Activated CD4-positive, alpha-beta memory T cell treated with anti-CD3 and anti-CD28 coated beads for 36 hours (primary cell): ENCODE data around the gene UCN. TPM values are rescaled to one million over a fixed set of nuclear protein-coding genes. Genes with fewer than 3 reads are reported as not detected.
"Not testable (repeated sequence)": the region's sequence is repeated elsewhere in the genome, so short reads cannot be mapped to it uniquely, and the experiment has no call there.

Source experiments
- CTCF ChIA-PET: fragments of 350-600 bp; sonication (Branson Sonifier 250); formaldehyde crosslinking; loops from one replicate; lab custom pipeline; 2021; ENCODE audit warnings: antibody characterized with exemption, inconsistent platforms; lab: Charles Lee
- POLR2A ChIA-PET: fragments of 350-600 bp; sonication (Branson Sonifier 250); formaldehyde crosslinking; loops from one replicate; lab custom pipeline; 2021; ENCODE audit warnings: antibody characterized with exemption; lab: Charles Lee
- DNase-seq: peaks from one replicate; pipeline ENCODE4 v3.0.0-alpha.2; 2020
- H3K27ac Mint-ChIP-seq: one replicate; pipeline ENCODE4 v1.8.0; 2021; ENCODE audit warnings: mixed read lengths
- H3K27me3 Mint-ChIP-seq: one replicate; pipeline ENCODE4 v1.8.0; 2021; ENCODE audit warnings: mixed read lengths
- H3K36me3 Mint-ChIP-seq: one replicate; pipeline ENCODE4 v1.8.0; 2021; ENCODE audit warnings: mixed read lengths
- H3K4me1 Mint-ChIP-seq: one replicate; pipeline ENCODE4 v1.8.0; 2021; ENCODE audit warnings: low read depth, mixed read lengths
- H3K4me3 Mint-ChIP-seq: one replicate; pipeline ENCODE4 v1.8.0; 2021; ENCODE audit warnings: mild to moderate bottlenecking, mixed read lengths
- H3K9me3 Mint-ChIP-seq: one replicate; pipeline ENCODE4 v1.8.0; 2021; ENCODE audit warnings: mixed read lengths
- intact Hi-C: fragments of 100-400 bp; cut with micrococcal nuclease; formaldehyde crosslinking; loops from one replicate; pipeline ENCODE4 v1.15.1; 2023
- total RNA-seq, 2 experiments: library from RNA; stranded (reverse); gene quantifications; one replicate each; pipeline ENCODE4 v1.2.3, GENCODE V29; 2021

Gene UCN, protein sequence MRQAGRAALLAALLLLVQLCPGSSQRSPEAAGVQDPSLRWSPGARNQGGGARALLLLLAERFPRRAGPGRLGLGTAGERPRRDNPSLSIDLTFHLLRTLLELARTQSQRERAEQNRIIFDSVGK
- 1 to 10 TPM; 1.8 to 1.9 TPM for total RNA-seq

DNA sequence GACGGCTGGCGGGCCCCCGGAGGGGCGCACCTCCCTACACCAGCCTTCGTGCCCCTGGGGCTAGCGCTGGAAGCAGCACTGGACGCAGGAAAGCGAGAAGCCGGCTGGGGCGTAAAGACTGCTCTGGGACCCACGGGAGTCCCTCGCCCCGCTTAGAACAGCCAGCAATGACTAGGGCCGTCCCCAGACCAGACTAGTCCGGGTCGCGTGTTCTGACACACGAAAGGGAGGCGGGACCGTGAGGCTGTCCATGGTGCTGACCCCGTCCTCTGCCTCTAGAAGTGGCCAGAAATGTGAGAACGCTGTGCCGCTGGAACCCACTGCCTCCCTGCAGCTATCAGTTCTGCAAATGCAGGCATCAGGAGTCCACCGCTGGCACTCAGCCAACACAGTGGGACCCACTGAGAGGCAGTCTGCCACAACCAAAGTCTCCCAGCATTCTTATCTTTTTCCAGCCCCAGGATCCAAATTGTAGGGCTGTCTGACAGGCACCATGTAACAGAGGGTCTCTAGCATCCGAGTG lies at the start of gene UCN:
TSS of gene UCN (minus strand) at position 87 of the 523 bp plus-strand sequence. CDS start 550 bp downstream, outside the sequence.
- intact Hi-C loops: no loop called here
- Mint-ChIP-seq H3K27ac (no peak within 1 kb of the TSS), H3K27me3 (peaks cover 20% of the 10 kb centered on the region), H3K9me3 (no peaks in the 10 kb centered on the region), H3K4me1 (peaks cover 8% of the 10 kb centered on the region), H3K4me3 (no peak within 1 kb of the TSS), H3K36me3 (peaks cover 28% of the 10 kb centered on the region)
- DNase-seq: no peak
- ChIA-PET CTCF (no interaction called here), POLR2A (no interaction called here)

DNA sequence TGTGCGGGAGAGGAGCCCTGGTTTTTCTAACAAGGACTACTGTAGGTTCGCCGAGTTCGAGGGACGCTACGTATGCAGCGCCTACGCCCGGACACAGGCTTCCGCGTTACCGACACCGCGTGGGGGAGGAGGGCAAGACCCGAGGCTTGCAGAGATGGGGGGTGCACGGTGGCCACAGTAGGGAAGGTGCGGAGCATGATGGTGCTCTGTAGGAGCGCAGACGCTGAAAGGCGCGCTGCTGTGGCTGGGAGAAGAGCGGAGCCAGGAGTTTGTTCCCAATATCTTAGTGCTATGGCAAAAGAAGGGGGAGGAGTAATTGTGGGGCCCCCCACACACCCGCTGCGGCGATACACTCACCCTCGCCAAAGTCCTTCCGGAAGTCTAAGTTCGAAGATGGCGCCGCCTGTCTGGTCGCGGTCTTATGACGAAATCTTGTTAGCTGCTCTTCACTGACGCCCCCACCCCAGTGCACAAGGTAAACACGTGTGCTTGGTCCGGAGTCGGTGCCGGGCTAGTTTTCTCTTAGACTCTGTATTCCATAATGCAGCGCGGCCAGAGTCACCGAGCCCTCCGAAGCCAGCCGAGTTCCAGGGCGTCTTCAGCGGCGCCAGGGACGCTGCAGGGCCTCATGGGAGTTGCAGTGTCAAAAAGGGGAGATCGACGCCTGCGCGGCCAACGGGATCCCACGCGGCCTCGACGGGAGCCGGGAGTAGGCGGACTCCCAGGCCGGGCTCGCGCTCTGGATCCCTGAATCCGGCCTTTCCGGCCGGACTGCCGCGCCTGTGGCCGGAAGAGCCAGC lies 48.3 kb upstream of the UCN start, which contains the start of gene GTF3C2:
TSS of gene GTF3C2 (minus strand) at position 383 of the 800 bp plus-strand sequence. CDS start 13,210 bp downstream, outside the sequence.
- Mint-ChIP-seq H3K9me3 (no peaks in the 10 kb centered on the region), H3K27me3 (no peaks in the 10 kb centered on the region), H3K4me1 (peaks cover 51% of the 10 kb centered on the region), H3K4me3 (peak within 1 kb of the TSS; percentile 98), H3K27ac (peak within 1 kb of the TSS; percentile 99), H3K36me3 (peaks cover 11% of the 10 kb centered on the region)
- DNase-seq: peak; percentile 96
- POLR2A ChIA-PET: interaction anchor here (0.7 to 2.9 kb wide), 8 partner anchors 9 to 306 kb away, joined by 3 to 27 read pairs (median 5); partner anchors contain the start of genes EIF2B4, MPV17, NRBP1 and PPM1G
- intact Hi-C loops: loop anchor here (1.0 to 2.0 kb wide), 8 partner anchors 14 to 282 kb away; partner anchors contain the start of genes ATRAID, EIF2B4, IFT172 and MPV17
- CTCF ChIA-PET: interaction anchor here (0.8 to 1.6 kb wide), 7 partner anchors 13 to 326 kb away, joined by 3 to 6 read pairs (median 4); partner anchors contain the start of genes EIF2B4, MPV17 and SNX17

DNA sequence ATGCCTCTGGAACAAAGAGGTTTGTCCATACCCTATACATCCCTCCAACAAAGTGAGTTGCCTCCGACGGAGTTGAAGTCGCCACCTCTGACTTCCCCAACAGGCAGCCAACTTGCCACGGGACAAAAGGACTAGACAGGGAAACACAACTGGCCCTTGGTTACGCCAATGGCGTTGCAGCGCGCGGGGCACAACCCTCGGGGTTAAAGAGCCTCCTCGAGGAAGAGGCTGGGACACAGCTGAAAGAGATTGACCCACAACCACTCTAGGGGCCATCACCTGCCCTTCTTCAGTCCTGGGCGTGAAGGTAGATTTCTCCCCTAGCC lies 47.8 kb upstream of the UCN start:
- Mint-ChIP-seq H3K9me3 (no peaks in the 10 kb centered on the region), H3K27me3 (no peaks in the 10 kb centered on the region), H3K4me1 (peaks cover 52% of the 10 kb centered on the region), H3K4me3 (peak overlapping the region; percentile 98), H3K36me3 (peaks cover 11% of the 10 kb centered on the region), H3K27ac (peak overlapping the region; percentile 99)
- ChIA-PET CTCF (interaction anchor here (1.4 to 1.6 kb wide), 3 partner anchors 13 to 74 kb away, joined by 4 to 6 read pairs (median 4); partner anchors contain the start of genes EIF2B4 and SNX17), POLR2A (interaction anchor here (0.9 to 2.9 kb wide), 7 partner anchors 14 to 306 kb away, joined by 3 to 27 read pairs (median 6); partner anchors contain the start of genes EIF2B4, MPV17, NRBP1 and PPM1G)
- DNase-seq: no peak
- intact Hi-C loops: loop anchor here (1.0 to 2.0 kb wide), 8 partner anchors 14 to 283 kb away; partner anchors contain the start of genes ATRAID, EIF2B4, IFT172 and MPV17

DNA sequence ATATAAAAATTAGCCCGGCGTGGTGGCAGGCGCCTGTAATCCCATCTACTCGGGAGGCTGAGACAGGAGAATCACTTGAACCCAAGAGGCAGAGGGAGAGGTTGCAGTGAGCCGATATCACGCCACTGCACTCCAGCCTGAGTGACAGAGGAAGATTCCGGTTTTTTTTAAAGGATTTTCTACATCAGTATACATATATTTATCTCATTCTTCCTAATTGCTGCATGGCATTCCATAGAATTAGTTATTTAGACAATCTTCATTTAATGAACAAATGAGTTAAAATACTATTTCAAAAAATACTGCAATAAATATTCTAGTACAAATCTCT lies 46.3 kb upstream of the UCN start:
- no peak for DNase-seq
- CTCF ChIA-PET: interaction anchor here (1.8 kb wide), 1 partner anchor 15 kb away, joined by 5 read pairs; no protein-coding TSS in a partner anchor
- Mint-ChIP-seq H3K4me3 (no peak overlapping the region), H3K27me3 (no peaks in the 10 kb centered on the region), H3K9me3 (no peaks in the 10 kb centered on the region), H3K36me3 (peaks cover 11% of the 10 kb centered on the region), H3K4me1 (peaks cover 55% of the 10 kb centered on the region), H3K27ac (no peak overlapping the region)
- intact Hi-C loops: no loop called here
- POLR2A ChIA-PET: interaction anchor here (1.1 kb wide), 1 partner anchor 31 kb away, joined by 3 read pairs; the partner anchor contains the start of gene MPV17

DNA sequence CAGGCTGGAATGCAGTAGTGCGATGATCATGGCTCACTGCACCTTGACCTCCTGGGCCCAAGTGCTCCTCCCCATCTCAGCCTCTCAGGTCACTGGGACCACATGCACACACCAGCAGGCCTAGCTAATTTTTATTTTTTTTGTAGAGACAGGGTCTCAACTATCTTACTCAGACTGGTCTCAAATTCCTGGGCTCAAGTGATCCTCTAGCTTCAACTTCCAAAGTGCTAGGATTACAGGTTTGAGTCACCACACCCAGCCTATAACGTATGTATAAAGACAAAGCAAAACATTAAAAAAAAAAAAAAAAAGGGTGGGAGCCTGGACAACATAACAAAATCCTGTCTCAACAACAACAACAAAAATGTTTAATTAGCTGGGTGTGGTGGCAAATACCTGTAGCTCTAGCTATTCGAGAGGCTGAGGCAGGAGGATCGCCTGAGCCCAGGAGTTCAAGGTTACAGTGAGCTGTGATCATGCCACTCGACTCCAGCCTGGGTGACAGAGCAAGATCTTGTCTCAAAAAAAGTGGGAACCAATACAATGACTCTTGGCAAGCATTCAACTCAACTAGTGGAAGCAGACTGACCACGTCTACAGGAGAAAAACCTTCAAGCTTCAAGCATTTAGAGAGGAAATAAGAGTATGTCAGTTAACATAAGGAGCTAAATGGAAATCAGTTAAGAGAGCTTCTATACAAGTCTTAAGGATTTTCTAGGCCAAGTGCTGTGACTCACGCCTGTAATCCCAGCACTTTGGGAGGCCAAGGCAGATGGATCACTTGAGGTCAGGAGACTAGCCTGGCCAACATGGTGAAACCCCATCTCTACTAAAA lies 45.7 kb upstream of the UCN start:
- Mint-ChIP-seq H3K27me3 (no peaks in the 10 kb centered on the region), H3K4me3 (no peak overlapping the region), H3K4me1 (peaks cover 57% of the 10 kb centered on the region), H3K27ac (peak overlapping the region; percentile 5), H3K36me3 (peaks cover 13% of the 10 kb centered on the region), H3K9me3 (no peaks in the 10 kb centered on the region)
- POLR2A ChIA-PET: interaction anchor here (0.6 to 1.2 kb wide), 3 partner anchors 18 to 190 kb away, joined by 3 to 4 read pairs (median 3); partner anchors contain the start of gene MPV17
- CTCF ChIA-PET: interaction anchor here (1.1 to 1.8 kb wide), 3 partner anchors 15 to 330 kb away, joined by 3 to 5 read pairs (median 4); no protein-coding TSS in a partner anchor
- no peak for DNase-seq
- intact Hi-C loops: no loop called here

DNA sequence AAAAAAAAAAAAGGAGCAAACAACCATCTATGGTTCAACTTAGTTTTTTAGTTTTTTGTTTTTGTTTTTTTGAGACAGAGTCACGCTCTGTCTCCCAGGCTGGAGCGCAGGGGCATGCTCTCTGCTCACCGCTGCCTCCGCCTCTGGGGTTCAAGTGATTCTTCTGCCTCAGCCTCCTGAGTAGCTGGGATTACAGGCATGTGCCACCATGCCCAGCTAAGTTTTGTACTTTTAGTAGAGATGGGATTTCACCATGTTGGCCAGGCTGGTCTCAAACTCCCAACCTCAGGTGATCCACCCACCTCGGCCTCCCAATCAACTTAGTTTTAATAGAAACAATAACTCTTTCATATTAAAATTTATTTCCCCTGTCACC lies 45.1 kb upstream of the UCN start:
- CTCF ChIA-PET: interaction anchor here (0.7 to 1.8 kb wide), 4 partner anchors 16 to 330 kb away, joined by 3 to 5 read pairs (median 4); no protein-coding TSS in a partner anchor
- Mint-ChIP-seq H3K27ac (peak overlapping the region; percentile 5), H3K4me1 (peaks cover 54% of the 10 kb centered on the region)
- H3K36me3 Mint-ChIP-seq, intact Hi-C loops, DNase-seq, H3K9me3 Mint-ChIP-seq, H3K27me3 Mint-ChIP-seq, H3K4me3 Mint-ChIP-seq: not testable (repeated sequence)
- POLR2A ChIA-PET: interaction anchor here (0.6 to 1.2 kb wide), 2 partner anchors 18 to 189 kb away, joined by 3 to 4 read pairs; no protein-coding TSS in a partner anchor

DNA sequence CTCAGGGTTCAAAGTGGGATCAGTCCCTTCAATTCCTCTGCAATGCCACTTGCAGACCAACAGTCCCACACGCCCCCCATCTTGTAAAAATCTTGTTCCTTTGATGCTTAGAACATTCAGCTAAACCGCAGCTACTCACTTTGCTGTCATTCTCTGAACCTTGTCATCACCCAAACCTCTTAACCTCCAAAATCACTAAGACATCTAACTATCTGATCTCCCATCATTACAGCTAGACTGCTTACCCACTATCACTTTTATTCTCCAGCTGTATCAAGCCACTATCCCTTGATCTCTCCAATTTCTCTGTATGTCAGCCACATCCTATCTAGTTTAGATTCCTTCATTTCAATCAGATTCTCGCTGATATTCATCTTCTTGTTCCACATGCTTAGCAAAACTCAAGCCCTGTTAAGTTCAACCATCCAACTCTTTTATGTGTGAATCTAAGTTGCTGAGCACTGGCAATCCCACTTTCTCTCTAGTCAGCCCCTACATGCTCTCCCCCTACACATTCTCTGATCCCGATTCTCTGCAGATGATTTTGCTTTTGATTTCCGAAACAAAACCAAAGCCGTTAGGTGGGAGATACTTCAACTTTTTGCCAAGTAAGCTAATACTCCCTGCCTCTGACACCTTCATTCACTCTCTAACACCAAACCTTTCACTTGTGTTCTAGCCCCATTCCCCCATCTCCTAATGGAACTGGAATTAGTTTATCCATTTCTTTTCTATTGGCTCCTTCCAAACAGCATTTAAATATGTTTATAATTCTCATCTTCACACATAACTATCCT lies 43.8 kb upstream of the UCN start:
- ChIA-PET CTCF (interaction anchor here (0.7 to 1.5 kb wide), 5 partner anchors 17 to 331 kb away, joined by 3 to 8 read pairs (median 3); no protein-coding TSS in a partner anchor), POLR2A (interaction anchor here (1.2 to 1.5 kb wide), 2 partner anchors 17 to 19 kb away, joined by 4 to 5 read pairs; partner anchors contain the start of gene SNX17)
- no peaks in the 10 kb centered on the region for H3K9me3 Mint-ChIP-seq
- H3K4me3 Mint-ChIP-seq: no peak overlapping the region
- no peaks in the 10 kb centered on the region for H3K27me3 Mint-ChIP-seq
- no peak for DNase-seq
- peak overlapping the region; percentile 4 for H3K27ac Mint-ChIP-seq
- intact Hi-C loops: no loop called here
- peaks cover 8% of the 10 kb centered on the region for H3K36me3 Mint-ChIP-seq
- H3K4me1 Mint-ChIP-seq: peaks cover 50% of the 10 kb centered on the region

DNA sequence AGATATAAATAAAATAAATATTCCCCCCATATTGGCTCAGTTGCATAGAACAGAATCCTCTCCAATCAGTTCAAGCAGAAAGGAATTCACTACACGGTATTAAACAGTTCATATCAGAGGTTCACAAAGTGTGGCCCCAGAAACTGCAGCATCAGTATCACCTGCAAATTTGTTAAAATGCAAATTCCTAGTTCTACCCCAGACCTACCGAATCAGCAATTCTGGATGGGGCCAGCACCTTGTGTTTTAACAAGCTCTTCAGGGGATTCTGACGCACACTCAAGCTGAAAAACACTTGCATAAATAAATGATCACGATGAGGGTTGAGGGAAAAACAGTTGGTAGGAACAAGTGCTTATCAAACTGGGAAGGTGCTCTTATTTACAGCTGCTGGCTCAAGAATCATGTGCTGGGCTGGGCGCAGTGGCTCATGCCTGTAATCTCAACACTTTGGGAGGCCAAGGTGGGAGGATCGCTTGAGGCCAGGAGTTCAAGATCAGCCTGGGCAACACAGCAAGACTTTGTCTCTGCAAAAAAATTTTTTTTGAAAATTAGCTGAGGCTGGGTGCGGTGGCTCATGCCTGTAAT lies 42.0 kb upstream of the UCN start:
- ChIA-PET CTCF (interaction anchor here (0.8 to 1.6 kb wide), 4 partner anchors 17 to 504 kb away, joined by 3 to 5 read pairs (median 4); no protein-coding TSS in a partner anchor), POLR2A (interaction anchor here (0.9 to 1.1 kb wide), 2 partner anchors 19 to 58 kb away, joined by 3 read pairs; partner anchors contain the start of gene EIF2B4)
- intact Hi-C loops: no loop called here
- Mint-ChIP-seq H3K36me3 (peaks cover 2% of the 10 kb centered on the region), H3K4me1 (peaks cover 42% of the 10 kb centered on the region), H3K9me3 (no peaks in the 10 kb centered on the region), H3K27ac (no peak overlapping the region), H3K4me3 (no peak overlapping the region), H3K27me3 (no peaks in the 10 kb centered on the region)
- DNase-seq: no peak

DNA sequence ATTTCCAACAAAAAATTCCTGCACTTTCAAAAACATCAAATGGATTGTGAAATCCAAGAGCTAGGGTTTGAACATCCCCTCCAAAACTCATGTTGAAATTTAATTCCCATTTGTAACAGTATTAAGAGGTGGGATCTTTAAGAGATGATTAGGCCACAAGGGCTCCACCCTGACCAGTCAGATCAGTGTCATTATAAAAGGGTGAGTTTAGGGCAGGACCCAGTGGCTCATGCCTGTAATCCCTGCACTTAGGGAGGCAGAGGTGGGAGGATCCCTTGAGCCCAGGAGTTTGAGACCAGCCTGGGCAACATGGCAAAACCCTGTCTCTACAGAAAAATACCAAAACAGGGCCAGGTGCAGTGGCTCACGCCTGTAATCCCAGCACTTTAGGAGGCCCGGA lies 39.4 kb upstream of the UCN start:
- Mint-ChIP-seq H3K36me3 (peaks cover 7% of the 10 kb centered on the region), H3K9me3 (no peaks in the 10 kb centered on the region), H3K27me3 (no peaks in the 10 kb centered on the region), H3K27ac (no peak overlapping the region), H3K4me1 (peaks cover 26% of the 10 kb centered on the region), H3K4me3 (no peak overlapping the region)
- DNase-seq: no peak
- ChIA-PET POLR2A (interaction anchor here (1.4 kb wide), 1 partner anchor 9 kb away, joined by 3 read pairs; no protein-coding TSS in a partner anchor), CTCF (no interaction called here)
- intact Hi-C loops: no loop called here

DNA sequence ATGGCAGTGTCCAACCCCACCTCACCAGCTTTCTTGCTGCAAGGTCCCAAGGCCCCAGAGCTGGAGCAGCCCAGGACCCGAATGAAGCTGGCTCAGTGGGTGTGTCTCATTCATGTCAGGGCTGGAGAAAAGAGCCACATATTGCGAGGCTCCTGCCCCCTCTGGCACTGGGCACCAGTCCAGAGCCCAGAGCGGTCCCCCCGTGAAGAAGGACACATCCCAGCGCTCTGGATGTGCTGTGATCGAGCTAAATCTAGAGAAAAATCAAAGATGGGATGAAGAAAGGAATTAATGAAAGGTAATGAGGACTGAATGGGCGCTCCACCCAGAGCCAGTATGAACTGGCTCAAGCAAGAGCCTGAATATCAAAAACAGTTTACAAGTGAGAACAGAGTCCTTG lies 27.9 kb upstream of the UCN start:
- Mint-ChIP-seq H3K27ac (no peak overlapping the region), H3K4me3 (no peak overlapping the region), H3K9me3 (no peaks in the 10 kb centered on the region), H3K36me3 (peaks cover 17% of the 10 kb centered on the region), H3K4me1 (no peaks in the 10 kb centered on the region), H3K27me3 (no peaks in the 10 kb centered on the region)
- no peak for DNase-seq
- POLR2A ChIA-PET: no interaction called here
- CTCF ChIA-PET: interaction anchor here (2.3 kb wide), 1 partner anchor 33 kb away, joined by 8 read pairs; no protein-coding TSS in a partner anchor
- intact Hi-C loops: no loop called here
